ENCODE measurements around the gene IGFBP2. TPM values are rescaled to one million over a fixed set of nuclear protein-coding genes. Genes with fewer than 3 reads are reported as not detected.
A peak's percentile ranks its signal among the peaks of the same experiment; 100 is the strongest.

The IGFBP2 gene
- total RNA-seq, 1 experiment from 2014 or later = 363 TPM

DNA sequence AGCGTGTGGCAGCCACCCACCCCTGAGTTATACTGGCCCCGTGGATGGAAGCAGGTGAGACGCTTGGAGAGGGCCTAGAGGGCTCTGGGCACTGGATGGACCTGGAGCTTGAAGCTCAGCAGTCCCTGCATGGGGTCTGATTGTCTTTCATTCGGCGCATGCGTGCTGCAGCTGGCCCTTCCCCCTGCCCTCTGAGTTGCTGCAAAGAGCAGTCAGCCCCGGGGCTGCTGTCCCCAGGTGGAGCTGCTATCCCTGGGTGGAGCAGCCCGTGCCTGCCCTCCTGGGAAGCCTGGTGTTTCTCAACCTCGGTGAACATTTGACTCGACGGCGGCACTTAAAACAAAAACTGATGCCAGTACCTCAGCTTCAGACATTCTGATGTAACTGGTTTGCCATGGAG lies 32.5 kb downstream of the IGFBP2 start:
- Histone ChIP-seq H3K4me1 (ENCODE audit: insufficient read depth, low read length) (peaks cover 4% of the 10 kb centered on the region; the same call in 1 of the 2 replicates), H2AK5ac (ENCODE audit: insufficient read length, low read length) (no peak overlapping the region), H3K4me2 (ENCODE audit: insufficient read depth, insufficient read length, low read length) (no peak overlapping the region), H3K14ac (ENCODE audit: insufficient read depth, low read length) (no peak overlapping the region), H3K4ac (ENCODE audit: low read depth, low read length) (no peak overlapping the region), H3K9me3 (ENCODE audit: control insufficient read depth, low read depth, low read length) (no peaks in the 10 kb centered on the region), H4K5ac (ENCODE audit: insufficient read length, low read depth, low read length) (no peak overlapping the region), H2BK15ac (ENCODE audit: low read depth, low read length) (no peak overlapping the region), H2BK20ac (ENCODE audit: low read depth, low read length, poor library complexity, severe bottlenecking) (no peak overlapping the region), H3K18ac (ENCODE audit: insufficient read length, low read depth, low read length) (no peak overlapping the region), H3K27ac (ENCODE audit: insufficient read length, low read depth, low read length) (no peak overlapping the region), H3K79me2 (ENCODE audit: insufficient read depth, low read length) (no peaks in the 10 kb centered on the region), H3K27me3 (ENCODE audit: insufficient read depth, low read length) (no peaks in the 10 kb centered on the region), H3K79me1 (ENCODE audit: insufficient read depth, low read depth, low read length, poor library complexity, severe bottlenecking) (no peaks in the 10 kb centered on the region), H2AFZ (ENCODE audit: low read length) (no peak overlapping the region), H2BK12ac (ENCODE audit: insufficient read length, low read depth, low read length) (no peak overlapping the region), H2BK120ac (ENCODE audit: low read depth, low read length, poor library complexity, severe bottlenecking) (no peak overlapping the region), H3K9ac (ENCODE audit: extremely low read depth, insufficient read length, low read length) (no peak overlapping the region), H4K20me1 (ENCODE audit: control insufficient read depth, insufficient read depth, insufficient read length) (no peaks in the 10 kb centered on the region), H3K23ac (ENCODE audit: insufficient read length, low read depth, low read length) (no peak overlapping the region), H2BK5ac (ENCODE audit: insufficient read length, low read length) (no peak overlapping the region), H4K8ac (replicated peaks; ENCODE audit: insufficient read length, low read depth, low read length) (no peak overlapping the region), H3T11ph (ENCODE audit: low read length) (no peak overlapping the region), H3K23me2 (ENCODE audit: insufficient read length, low read depth, low read length, poor library complexity, severe bottlenecking) (peaks cover 3% of the 10 kb centered on the region), H3K56ac (ENCODE audit: insufficient read length, low read depth, low read length) (no peak overlapping the region), H4K91ac (ENCODE audit: insufficient read length, low read depth, low read length) (no peak overlapping the region)
- no peaks in the 10 kb centered on the region for H3K9me3 Mint-ChIP-seq
- TF ChIP-seq, protein P1, sequence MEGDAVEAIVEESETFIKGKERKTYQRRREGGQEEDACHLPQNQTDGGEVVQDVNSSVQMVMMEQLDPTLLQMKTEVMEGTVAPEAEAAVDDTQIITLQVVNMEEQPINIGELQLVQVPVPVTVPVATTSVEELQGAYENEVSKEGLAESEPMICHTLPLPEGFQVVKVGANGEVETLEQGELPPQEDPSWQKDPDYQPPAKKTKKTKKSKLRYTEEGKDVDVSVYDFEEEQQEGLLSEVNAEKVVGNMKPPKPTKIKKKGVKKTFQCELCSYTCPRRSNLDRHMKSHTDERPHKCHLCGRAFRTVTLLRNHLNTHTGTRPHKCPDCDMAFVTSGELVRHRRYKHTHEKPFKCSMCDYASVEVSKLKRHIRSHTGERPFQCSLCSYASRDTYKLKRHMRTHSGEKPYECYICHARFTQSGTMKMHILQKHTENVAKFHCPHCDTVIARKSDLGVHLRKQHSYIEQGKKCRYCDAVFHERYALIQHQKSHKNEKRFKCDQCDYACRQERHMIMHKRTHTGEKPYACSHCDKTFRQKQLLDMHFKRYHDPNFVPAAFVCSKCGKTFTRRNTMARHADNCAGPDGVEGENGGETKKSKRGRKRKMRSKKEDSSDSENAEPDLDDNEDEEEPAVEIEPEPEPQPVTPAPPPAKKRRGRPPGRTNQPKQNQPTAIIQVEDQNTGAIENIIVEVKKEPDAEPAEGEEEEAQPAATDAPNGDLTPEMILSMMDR (conservative IDR thresholded peaks at IDR 0.05) = no peak; the same call in 2 of the 3 replicates
- no peak overlapping the region for H3K4me3 Mint-ChIP-seq
- peak overlapping the region in 1 of 3 experiments; percentile 44; a peak in 2 of 7 replicates for H3K27ac Mint-ChIP-seq
- WGBS (ENCODE audit: extremely low coverage, insufficient read length, low lambda C conversion rate) = no CpG with 5 or more reads among the region's 12 CpGs
- peaks cover 3% of the 10 kb centered on the region for H3K27me3 Mint-ChIP-seq (ENCODE audit: low read depth)
- peak; percentile 94 for DNase-seq
- H3K4me1 Mint-ChIP-seq = peaks cover 22 to 29% of the 10 kb centered on the region in 2 experiments
- peaks cover 16 to 30% (median 29%) of the 10 kb centered on the region in 3 experiments for H3K36me3 Mint-ChIP-seq (ENCODE audit: insufficient read depth in 1 of 3, low read depth in 3 of 3)
